AG04449 (cell line): Measurements from ENCODE around the gene SPAG5.

ENCODE experiments used
- CTCF ChIA-PET: fragments of 350-600 bp; formaldehyde crosslinking; extraction: SDS; loops from one replicate; lab custom pipeline; 2021; ENCODE audit warnings: antibody characterized with exemption; lab: Yijun Ruan, JAX
- POLR2A ChIA-PET: fragments of 400-600, 350-600 bp; formaldehyde crosslinking; extraction: SDS; loops from one replicate; lab custom pipeline; 2020; ENCODE audit warnings: antibody characterized with exemption, inconsistent platforms; lab: Yijun Ruan, JAX
- DNase-seq: peaks from one replicate; pipeline ENCODE4 v3.0.0-alpha.2; 2010; ENCODE audit warnings: low read depth, low spot score
- H3K4me3 ChIP-seq: 2 replicates; pipeline ENCODE4 v1.5.1; 2011; ENCODE audit warnings: low read depth, mild to moderate bottlenecking, control low read depth, low read length
- CTCF ChIP-seq: IDR thresholded peaks from one replicate; pipeline ENCODE4 v1.5.1; 2011; ENCODE audit warnings: mild to moderate bottlenecking, moderate library complexity, low read length, control low read depth, inconsistent platforms; ENCODE audit not compliant: insufficient read depth; ENCODE audit errors: missing control alignments

SPAG5 gene

GRCh38 chr17:28598799-28599310 lies at the start of gene SPAG5:
Gene SPAG5 (minus strand): TSS chr17:28599025. CDS start chr17:28598946, 79 bp downstream.
- peak; percentile 29 for DNase-seq
- CTCF ChIA-PET: interaction anchor here (1.0 to 2.3 kb wide), 4 partner anchors 9 to 104 kb away, joined by 3 to 9 read pairs (median 6); no protein-coding TSS in a partner anchor
- POLR2A ChIA-PET: interaction anchor here (1.0 to 1.2 kb wide), 2 partner anchors 13 to 28 kb away, joined by 3 read pairs; no protein-coding TSS in a partner anchor
- TF ChIP-seq CTCF: no peak
- peak within 1 kb of the TSS; percentile 83 for H3K4me3 ChIP-seq

DNA sequence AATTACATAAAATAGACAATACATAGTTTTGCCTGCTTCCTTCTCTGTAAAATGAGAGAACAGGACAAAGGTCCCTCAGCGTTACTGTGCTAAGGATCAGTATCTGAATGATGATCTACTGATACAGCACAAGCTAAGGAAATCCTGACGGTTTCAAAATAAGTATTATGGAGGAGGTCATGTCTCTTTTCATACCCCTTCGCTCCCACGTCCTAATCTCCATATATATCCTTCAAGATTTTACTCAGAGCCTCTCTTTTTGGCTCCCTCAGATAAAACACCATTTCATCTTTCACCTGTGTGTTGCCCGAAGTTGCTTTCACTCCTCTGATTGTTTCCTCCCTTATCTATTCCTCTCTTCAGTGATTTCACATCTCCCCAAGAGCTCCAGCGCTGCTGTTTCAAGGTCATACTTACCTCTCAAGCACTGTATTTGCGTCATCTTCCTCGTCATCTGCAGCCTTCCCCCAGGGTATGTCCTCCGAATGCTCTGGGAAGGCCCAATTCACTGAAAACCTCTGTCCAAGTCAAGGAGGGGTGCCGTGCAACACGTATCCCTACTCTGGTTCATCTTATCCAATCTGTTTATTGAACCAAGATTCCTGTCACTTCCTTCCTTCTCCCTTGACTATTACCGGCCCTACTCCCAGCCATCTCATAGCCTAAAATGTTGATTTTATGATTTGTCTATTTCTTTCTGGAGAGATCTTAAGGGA lies 47.4 kb upstream of the SPAG5 start:
- DNase-seq: no peak
- no peak for TF ChIP-seq CTCF
- H3K4me3 ChIP-seq: no peak overlapping the region
- ChIA-PET POLR2A (no interaction called here), CTCF (interaction anchor here (0.8 to 7.1 kb wide), 19 partner anchors 11 to 470 kb away, joined by 3 to 85 read pairs (median 4); partner anchors contain the start of genes NEK8, PIGS, RSKR and SDF2)

DNA sequence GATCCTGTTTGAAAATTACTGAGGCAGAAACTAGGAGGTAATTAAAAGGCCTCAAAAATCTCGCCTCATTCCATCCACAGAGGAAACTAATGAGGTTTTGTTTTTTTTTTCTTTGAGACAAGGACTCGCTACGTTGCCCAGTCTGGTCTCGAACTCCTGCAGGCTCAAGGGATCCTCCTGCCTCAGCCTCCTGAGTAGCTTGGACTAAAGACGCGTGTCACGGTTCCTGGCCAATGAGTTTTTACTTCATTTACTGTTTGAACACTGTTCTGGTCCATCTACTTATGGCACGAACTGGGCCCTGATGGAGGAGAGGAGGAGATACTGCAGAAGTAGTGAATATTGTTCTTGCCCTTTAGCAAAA lies 46.7 kb upstream of the SPAG5 start:
- H3K4me3 ChIP-seq: peak overlapping the region; percentile 65
- POLR2A ChIA-PET: interaction anchor here (1.0 to 1.3 kb wide), 3 partner anchors 11 to 23 kb away, joined by 4 to 5 read pairs (median 5); no protein-coding TSS in a partner anchor
- TF ChIP-seq CTCF: no peak

GRCh38 chr17:28644787-28645575 lies 46.2 kb upstream of the SPAG5 start, which contains the start of gene BLTP2:
Gene BLTP2 (minus strand): TSS chr17:28645158. CDS start chr17:28645056, 102 bp downstream.
- CTCF ChIA-PET: interaction anchor here (1.0 to 7.1 kb wide), 13 partner anchors 9 to 119 kb away, joined by 3 to 85 read pairs (median 6); partner anchors contain the start of genes ALDOC, RSKR, SDF2 and SUPT6H
- peak; percentile 50 for DNase-seq
- POLR2A ChIA-PET: interaction anchor here (1.0 to 1.3 kb wide), 3 partner anchors 11 to 24 kb away, joined by 4 to 5 read pairs (median 5); no protein-coding TSS in a partner anchor
- H3K4me3 ChIP-seq: peak within 1 kb of the TSS; percentile 93
- no peak for TF ChIP-seq CTCF

More for the DNA sequence above, 46.7 kb upstream of the SPAG5 start:
- no peak for DNase-seq
- CTCF ChIA-PET: interaction anchor here (1.0 to 7.1 kb wide), 12 partner anchors 9 to 120 kb away, joined by 3 to 85 read pairs (median 8); partner anchors contain the start of genes RSKR, SDF2, SUPT6H and TLCD1

DNA sequence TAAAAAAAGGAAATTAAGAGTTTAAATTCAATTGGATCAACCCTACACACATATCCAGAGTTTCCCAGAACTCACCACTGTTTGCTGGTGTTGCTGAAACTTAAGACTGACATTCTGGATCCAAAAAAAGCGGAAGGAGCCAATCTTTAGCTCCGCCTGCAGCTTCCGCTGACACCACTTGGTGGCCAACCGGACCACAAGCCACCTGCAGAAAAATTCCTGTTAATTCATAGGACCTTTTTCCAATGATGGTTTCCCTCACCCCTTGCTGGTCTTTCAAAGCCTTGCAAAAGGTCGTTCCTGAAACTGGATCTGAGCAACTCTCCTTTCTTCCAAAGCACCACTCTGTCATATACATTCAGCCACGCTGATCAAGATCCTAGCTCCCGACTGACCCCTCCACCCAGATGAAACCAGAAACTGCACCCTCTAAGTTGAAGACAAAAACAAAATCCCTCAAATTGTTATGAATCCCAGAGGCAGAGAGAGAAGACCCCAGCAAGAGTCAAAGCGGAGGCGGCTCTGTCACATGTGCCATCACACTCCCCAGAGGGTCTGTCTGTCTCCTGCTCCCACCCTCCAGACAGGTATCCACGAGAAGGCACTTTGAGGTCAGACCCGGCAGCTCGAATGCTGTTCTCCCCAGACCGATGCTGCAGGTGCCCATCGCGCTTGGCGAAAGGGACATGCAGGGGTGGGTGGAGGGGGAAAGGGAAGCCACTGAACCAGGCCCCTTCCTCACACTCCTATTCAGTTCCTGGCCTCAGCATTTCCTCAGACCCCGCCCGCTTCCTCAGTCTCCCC lies 45.4 kb upstream of the SPAG5 start:
- ChIA-PET POLR2A (interaction anchor here (1.0 to 1.3 kb wide), 5 partner anchors 10 to 24 kb away, joined by 3 to 5 read pairs (median 4); partner anchors contain the start of genes SDF2 and SUPT6H), CTCF (interaction anchor here (0.7 to 7.1 kb wide), 14 partner anchors 10 to 105 kb away, joined by 3 to 85 read pairs (median 8); partner anchors contain the start of genes ALDOC, RSKR, SDF2 and SUPT6H)
- H3K4me3 ChIP-seq: peak overlapping the region; percentile 93
- TF ChIP-seq CTCF: peak; percentile 28
- no peak for DNase-seq
